NT2/D1 (cell line): ENCODE results near the gene VEPH1.

Experiments
- DNase-seq: peaks from one replicate; pipeline ENCODE4 v3.0.0-alpha.2; 2011; ENCODE audit warnings: low read depth, low spot score
- H3K27me3 ChIP-seq: 2 replicates; pipeline ENCODE4 v1.6.0; 2011; ENCODE audit warnings: mild to moderate bottlenecking; ENCODE audit not compliant: insufficient read length, insufficient read depth
- H3K36me3 ChIP-seq: 2 replicates; pipeline ENCODE4 v1.6.1; 2011; ENCODE audit warnings: mild to moderate bottlenecking, low read length, mixed read lengths; ENCODE audit not compliant: insufficient read depth, insufficient read length
- H3K4me1 ChIP-seq: 2 replicates; pipeline ENCODE4 v1.5.1; 2011; ENCODE audit not compliant: insufficient read depth, insufficient read length
- H3K4me3 ChIP-seq: 2 replicates; pipeline ENCODE4 v1.5.1; 2011; ENCODE audit warnings: low read depth; ENCODE audit not compliant: insufficient read length
- H3K9ac ChIP-seq: 2 replicates; pipeline ENCODE4 v1.6.0; 2011; ENCODE audit warnings: low read depth; ENCODE audit not compliant: insufficient read length
- H3K9me3 ChIP-seq: 2 replicates; pipeline ENCODE4 v1.5.1; 2011; ENCODE audit warnings: mild to moderate bottlenecking, low read length; ENCODE audit not compliant: insufficient read depth
- SUZ12 ChIP-seq: IDR thresholded peaks from 2 replicates; pipeline ENCODE4 v1.6.1; 2011; ENCODE audit not compliant: insufficient read length, insufficient read depth; ENCODE audit errors: extremely low read depth
- YY1 ChIP-seq: IDR thresholded peaks from 2 replicates; pipeline ENCODE4 v1.6.1; 2011; ENCODE audit not compliant: insufficient read length, insufficient read depth
- ZNF274 ChIP-seq: IDR thresholded peaks from 2 replicates; pipeline ENCODE4 v1.6.1; 2011; ENCODE audit warnings: mild to moderate bottlenecking, low read depth, low read length

VEPH1 gene

GRCh38 chr3:157394411-157394810 lies 108.8 kb downstream of the VEPH1 start:
- no peak for TF ChIP-seq ZNF274
- TF ChIP-seq YY1 = no peak
- no peak for TF ChIP-seq SUZ12
- Histone ChIP-seq H3K4me3 (no peak overlapping the region), H3K4me1 (no peaks in the 10 kb centered on the region), H3K27me3 (no peaks in the 10 kb centered on the region), H3K9me3 (no peaks in the 10 kb centered on the region), H3K9ac (no peak overlapping the region), H3K36me3 (no peaks in the 10 kb centered on the region)
- DNase-seq = no peak

GRCh38 chr3:157393113-157393512 lies 110.1 kb downstream of the VEPH1 start:
- H3K9me3 ChIP-seq = no peaks in the 10 kb centered on the region
- no peak overlapping the region for H3K4me3 ChIP-seq
- H3K27me3 ChIP-seq = no peaks in the 10 kb centered on the region
- no peaks in the 10 kb centered on the region for H3K36me3 ChIP-seq
- no peak for TF ChIP-seq ZNF274
- no peak for TF ChIP-seq YY1
- no peak for TF ChIP-seq SUZ12
- no peak for DNase-seq
- H3K9ac ChIP-seq = no peak overlapping the region
- H3K4me1 ChIP-seq = no peaks in the 10 kb centered on the region

GRCh38 chr3:157392104-157392503 lies 111.1 kb downstream of the VEPH1 start:
- Histone ChIP-seq H3K36me3 (no peaks in the 10 kb centered on the region), H3K9ac (no peak overlapping the region), H3K27me3 (no peaks in the 10 kb centered on the region), H3K4me1 (no peaks in the 10 kb centered on the region), H3K4me3 (no peak overlapping the region), H3K9me3 (no peaks in the 10 kb centered on the region)
- DNase-seq = no peak
- TF ChIP-seq ZNF274 (no peak), SUZ12 (no peak), YY1 (no peak)

- TF ChIP-seq SUZ12 (no peak), ZNF274 (no peak), YY1 (no peak)
- DNase-seq = no peak
- H3K4me3 ChIP-seq = no peak overlapping the region
- H3K9ac ChIP-seq = no peak overlapping the region
- H3K36me3 ChIP-seq = no peaks in the 10 kb centered on the region
- H3K4me1 ChIP-seq = no peaks in the 10 kb centered on the region
- no peaks in the 10 kb centered on the region for H3K27me3 ChIP-seq
- H3K9me3 ChIP-seq = no peaks in the 10 kb centered on the region
Measured at GRCh38 chr3:157390713-157391515, 112.3 kb downstream of the VEPH1 start.

- DNase-seq = no peak
- Histone ChIP-seq H3K9me3 (no peaks in the 10 kb centered on the region), H3K27me3 (no peaks in the 10 kb centered on the region), H3K4me1 (no peaks in the 10 kb centered on the region), H3K9ac (no peak overlapping the region), H3K4me3 (no peak overlapping the region), H3K36me3 (no peaks in the 10 kb centered on the region)
- no peak for TF ChIP-seq YY1
- no peak for TF ChIP-seq ZNF274
- TF ChIP-seq SUZ12 = no peak
Measured at GRCh38 chr3:157388976-157389375, 114.2 kb downstream of the VEPH1 start.

- Histone ChIP-seq H3K36me3 (no peaks in the 10 kb centered on the region), H3K4me1 (no peaks in the 10 kb centered on the region), H3K27me3 (no peaks in the 10 kb centered on the region), H3K4me3 (no peak overlapping the region), H3K9me3 (no peaks in the 10 kb centered on the region), H3K9ac (no peak overlapping the region)
- TF ChIP-seq SUZ12 (no peak), ZNF274 (no peak)
- no peak for DNase-seq
Measured at GRCh38 chr3:157387708-157388435, 115.3 kb downstream of the VEPH1 start.

GRCh38 chr3:157384491-157384890 lies 118.7 kb downstream of the VEPH1 start:
- Histone ChIP-seq H3K4me1 (no peaks in the 10 kb centered on the region), H3K27me3 (no peaks in the 10 kb centered on the region), H3K9ac (no peak overlapping the region), H3K9me3 (no peaks in the 10 kb centered on the region), H3K36me3 (no peaks in the 10 kb centered on the region), H3K4me3 (no peak overlapping the region)
- no peak for TF ChIP-seq YY1
- TF ChIP-seq ZNF274 = no peak
- no peak for TF ChIP-seq SUZ12
- DNase-seq = no peak
